ENCODE data around the gene CAMK1D.

- TF ChIP-seq CTCF (IDR thresholded peaks at IDR 0.05 in 2 of 3, conservative IDR thresholded peaks at IDR 0.05 in 1 of 3; ENCODE audit: control insufficient read depth in 2 of 3, extremely low read depth in 1 of 3, insufficient read depth in 1 of 3, low read depth in 3 of 3, low read length in 3 of 3) (no peak), CREB1 (IDR thresholded peaks at IDR 0.05; ENCODE audit: low read depth) (no peak), ZBTB11 (CRISPR knock-in tag; IDR thresholded peaks at IDR 0.05) (no peak), CBFB (IDR thresholded peaks at IDR 0.05; ENCODE audit: low read depth) (no peak), CEBPZ (IDR thresholded peaks at IDR 0.05; ENCODE audit: low read depth, low read length) (no peak), ATF7 (IDR thresholded peaks at IDR 0.05; ENCODE audit: low read depth) (no peak), EZH2 (IDR thresholded peaks at IDR 0.05; ENCODE audit: borderline replicate concordance, control insufficient read depth, low read depth, low read length) (no peak), SMC3 (IDR thresholded peaks at IDR 0.05; ENCODE audit: borderline replicate concordance, low read length) (no peak), MXI1 (IDR thresholded peaks at IDR 0.05; ENCODE audit: low read depth, low read length) (no peak), POLR2AphosphoS5 (IDR thresholded peaks at IDR 0.05; ENCODE audit: low read length) (no peak), USF2 (IDR thresholded peaks at IDR 0.05; ENCODE audit: borderline replicate concordance, low read depth, low read length) (no peak)
- TF ChIP-seq, protein P1, sequence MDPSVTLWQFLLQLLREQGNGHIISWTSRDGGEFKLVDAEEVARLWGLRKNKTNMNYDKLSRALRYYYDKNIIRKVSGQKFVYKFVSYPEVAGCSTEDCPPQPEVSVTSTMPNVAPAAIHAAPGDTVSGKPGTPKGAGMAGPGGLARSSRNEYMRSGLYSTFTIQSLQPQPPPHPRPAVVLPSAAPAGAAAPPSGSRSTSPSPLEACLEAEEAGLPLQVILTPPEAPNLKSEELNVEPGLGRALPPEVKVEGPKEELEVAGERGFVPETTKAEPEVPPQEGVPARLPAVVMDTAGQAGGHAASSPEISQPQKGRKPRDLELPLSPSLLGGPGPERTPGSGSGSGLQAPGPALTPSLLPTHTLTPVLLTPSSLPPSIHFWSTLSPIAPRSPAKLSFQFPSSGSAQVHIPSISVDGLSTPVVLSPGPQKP (IDR thresholded peaks at IDR 0.05; ENCODE audit: low read depth, low read length), result no peak
Measured at GRCh38 chr10:12712293-12712983, 363.1 kb downstream of the CAMK1D start.

Measured in GM12878 (cell line).